Stimulated activated CD8-positive, alpha-beta memory T cell treated with anti-CD3 and anti-CD28 coated beads, Interleukin-4, amount 100 ng/mL, for 1 hour (primary cell): Measurements from ENCODE around the gene PEPD.

Experiments used
- DNase-seq, 2 donors: peaks; one replicate each; pipeline ENCODE4 v3.0.0-alpha.2; 2020; ENCODE audit warnings: low read depth in 2 of 2, low spot score in 1 of 2

PEPD gene

GRCh38 chr19:33473653-33474305 is 47.8 kb downstream of the PEPD start:
- no peak for DNase-seq

- DNase-seq, result no peak
Observed at GRCh38 chr19:33472691-33473652, 48.6 kb downstream of the PEPD start.

GRCh38 chr19:33472226-33472625 is 49.4 kb downstream of the PEPD start:
- no peak for DNase-seq

- DNase-seq, result no peak
Observed at GRCh38 chr19:33471111-33471996, 50.2 kb downstream of the PEPD start.

- DNase-seq, result no peak
Observed at GRCh38 chr19:33470686-33471085, 50.9 kb downstream of the PEPD start.

GRCh38 chr19:33470040-33470330 is 51.6 kb downstream of the PEPD start:
- no peak for DNase-seq

GRCh38 chr19:33469171-33470039 is 52.2 kb downstream of the PEPD start:
- DNase-seq, result no peak

- DNase-seq, result no peak
Observed at GRCh38 chr19:33468361-33469170, 53.0 kb downstream of the PEPD start.

- DNase-seq, result no peak
Observed at GRCh38 chr19:33467851-33468250, 53.7 kb downstream of the PEPD start.

GRCh38 chr19:33465834-33466233 is 55.8 kb downstream of the PEPD start:
- no peak for DNase-seq

- no peak for DNase-seq
Observed at GRCh38 chr19:33465371-33465770, 56.2 kb downstream of the PEPD start.

GRCh38 chr19:33464733-33465115 is 56.9 kb downstream of the PEPD start:
- no peak for DNase-seq

- no peak for DNase-seq
Observed at GRCh38 chr19:33464010-33464732, 57.4 kb downstream of the PEPD start.

- no peak for DNase-seq
Observed at GRCh38 chr19:33463199-33463598, 58.4 kb downstream of the PEPD start.

GRCh38 chr19:33462112-33462791 is 59.3 kb downstream of the PEPD start:
- DNase-seq, result no peak

- DNase-seq, result no peak
Observed at GRCh38 chr19:33461256-33462111, 60.1 kb downstream of the PEPD start.

- DNase-seq, result no peak
Observed at GRCh38 chr19:33460221-33460908, 61.2 kb downstream of the PEPD start.
